ENCODE data around the gene GMEB2.
"Not testable (repeated sequence)": the region's sequence is repeated elsewhere in the genome, so short reads cannot be mapped to it uniquely, and the experiment has no call there.

Gene GMEB2

DNA sequence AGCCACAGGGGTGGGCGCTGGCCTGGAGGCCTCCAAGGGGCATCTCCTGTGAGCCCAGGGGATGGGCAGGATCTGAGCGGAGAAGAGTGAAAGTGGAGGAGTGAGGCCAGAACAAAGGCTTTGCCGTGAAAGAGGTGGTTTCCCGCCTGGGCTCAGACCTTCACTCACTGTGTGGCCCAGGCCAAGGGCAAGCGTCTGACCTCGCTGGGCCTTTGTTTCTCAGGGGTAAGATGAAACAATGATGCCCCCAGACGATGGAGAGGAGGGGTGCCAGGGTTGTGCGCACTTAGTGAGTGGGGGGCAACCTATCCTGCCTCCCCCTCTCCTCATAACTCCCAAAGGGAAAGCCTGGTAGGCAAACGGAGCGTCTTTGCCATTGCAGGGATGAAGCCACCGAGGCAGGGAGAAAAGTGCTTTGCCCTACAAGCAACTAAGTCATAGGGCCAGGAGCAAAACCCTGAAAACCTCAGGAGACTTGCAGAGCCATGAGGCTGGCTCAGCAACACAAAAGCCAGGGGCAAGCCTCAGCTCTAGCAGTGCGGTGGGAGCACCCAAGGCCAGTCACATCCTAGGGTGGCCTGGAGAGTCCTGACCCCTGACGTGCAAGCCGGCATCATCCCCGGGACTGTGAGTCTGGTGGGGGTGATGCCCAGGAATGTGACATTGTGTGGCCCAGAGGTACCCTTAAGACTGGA is 27.2 kb upstream of the GMEB2 start:
- Histone ChIP-seq H3K9ac (ENCODE audit: low read depth, low read length) (peak overlapping the region; percentile 96), H3K4me1 (ENCODE audit: insufficient read depth, low read length) (peaks cover 11% of the 10 kb centered on the region), H3K27ac (ENCODE audit: low read length) (peak overlapping the region; percentile 94), H3K27me3 (ENCODE audit: insufficient read depth, low read length) (peaks cover 11% of the 10 kb centered on the region), H3K4me3 (ENCODE audit: low read length) (peak overlapping the region; percentile 83), H3K9me3 (ENCODE audit: insufficient read depth, low read depth, low read length) (no peaks in the 10 kb centered on the region), H3K36me3 (ENCODE audit: insufficient read depth, low read depth, low read length) (no peaks in the 10 kb centered on the region)

DNA sequence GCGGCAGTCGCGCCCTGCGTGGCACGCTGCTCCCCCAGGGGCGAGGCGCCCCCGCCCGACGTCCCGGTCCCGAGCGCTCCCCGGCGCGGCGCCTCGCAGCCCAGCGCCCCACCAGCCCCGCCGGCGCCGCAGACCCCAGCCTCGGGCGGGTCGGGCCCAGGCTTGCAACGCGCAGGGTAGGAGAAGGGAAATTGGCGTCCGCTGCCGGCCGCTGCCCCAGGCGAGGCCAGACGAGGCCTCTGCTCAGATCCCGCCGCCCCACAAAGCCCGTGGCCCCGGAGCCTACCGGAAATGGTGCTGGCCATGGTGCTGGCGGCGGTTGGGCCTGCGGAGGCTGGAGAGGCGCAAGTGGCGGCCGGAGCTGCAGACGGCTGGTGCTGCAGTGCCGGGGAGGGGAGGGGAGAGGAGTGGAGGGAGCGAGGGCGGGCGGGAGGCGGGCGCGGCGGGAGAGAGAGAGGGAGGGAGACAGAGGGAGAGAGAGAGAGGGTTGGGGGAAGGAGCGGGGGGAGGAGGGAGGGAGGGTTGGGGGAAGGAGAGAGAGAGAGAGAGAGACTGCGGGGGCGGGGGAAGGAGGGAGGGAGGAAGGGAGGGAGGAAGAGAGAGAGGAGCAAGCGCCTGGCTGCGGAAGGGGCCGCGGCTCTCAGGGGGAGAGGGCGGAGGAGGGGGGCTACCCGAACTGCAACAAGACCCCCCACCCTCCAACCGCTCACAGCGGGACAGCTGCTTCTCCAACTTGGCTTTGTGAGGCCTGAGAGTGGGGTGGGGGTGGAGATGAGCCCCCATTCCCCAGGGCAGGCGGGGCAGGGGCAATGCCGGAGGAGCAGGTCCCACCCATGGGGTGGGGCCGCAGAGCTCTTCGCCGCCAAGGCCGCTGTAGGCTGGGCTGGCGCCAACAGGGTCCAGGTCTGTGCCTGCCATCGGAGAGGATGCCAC is 26.4 kb upstream of the GMEB2 start, which contains the start of gene STMN3:
TSS of gene STMN3 (minus strand) at position 384 of the 933 bp plus-strand sequence. CDS start at position 305, 79 bp downstream.
- Histone ChIP-seq H3K27me3 (ENCODE audit: insufficient read depth, low read length) (peaks cover 11% of the 10 kb centered on the region), H3K4me3 (ENCODE audit: low read length) (peak within 1 kb of the TSS; percentile 83), H3K27ac (ENCODE audit: low read length) (peak within 1 kb of the TSS; percentile 94), H3K9me3 (ENCODE audit: insufficient read depth, low read depth, low read length) (no peaks in the 10 kb centered on the region), H3K9ac (ENCODE audit: low read depth, low read length) (peak within 1 kb of the TSS; percentile 96), H3K36me3 (ENCODE audit: insufficient read depth, low read depth, low read length) (no peaks in the 10 kb centered on the region), H3K4me1 (ENCODE audit: insufficient read depth, low read length) (peaks cover 11% of the 10 kb centered on the region)

DNA sequence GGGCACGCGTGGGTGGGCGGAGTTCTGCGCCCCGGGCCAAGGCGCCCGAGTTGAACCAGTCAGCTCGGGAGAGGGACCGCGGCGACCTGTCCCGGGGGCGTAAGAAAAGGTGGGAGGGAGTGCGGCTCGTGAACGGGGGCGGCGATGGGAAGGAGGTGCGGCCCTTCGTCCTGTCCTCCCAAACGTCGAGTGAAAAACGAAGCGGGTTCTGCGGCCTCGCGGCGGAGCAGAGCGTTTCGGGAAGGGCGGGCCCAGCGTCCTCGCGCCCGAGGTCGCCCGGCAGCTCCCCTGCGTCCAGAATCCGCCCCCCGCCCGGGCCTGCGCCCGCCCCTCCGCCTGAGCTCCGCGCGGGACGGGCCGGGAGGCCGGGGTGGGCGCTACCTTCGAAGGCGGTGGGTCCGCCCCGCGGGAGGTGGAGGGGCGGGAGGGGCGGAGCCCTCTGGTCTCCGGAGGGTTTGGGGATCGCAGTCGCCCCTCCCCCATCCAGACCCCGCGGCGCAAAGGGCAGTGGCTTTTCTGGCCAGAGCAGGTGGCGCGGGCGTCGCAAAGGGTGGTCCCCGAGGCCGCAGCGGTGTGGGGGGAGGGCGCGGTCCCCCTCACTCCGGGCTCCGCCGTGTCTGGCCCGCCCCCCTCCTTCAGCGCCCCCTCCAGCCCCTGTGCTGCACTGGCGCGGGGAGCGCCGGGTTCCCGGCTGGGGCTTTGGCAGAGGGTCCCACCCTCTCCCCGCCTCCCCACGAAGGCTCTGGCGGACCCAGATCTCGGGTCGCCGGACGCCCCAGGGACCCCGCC is 25.5 kb upstream of the GMEB2 start:
- peak overlapping the region; percentile 48; the same call in 1 of the 2 replicates for H3K9ac ChIP-seq (ENCODE audit: low read depth, low read length)
- no peak overlapping the region for H3K27ac ChIP-seq (ENCODE audit: low read length)
- peak overlapping the region; percentile 59; the same call in 1 of the 2 replicates for H3K4me3 ChIP-seq (ENCODE audit: low read length)
- H3K9me3 ChIP-seq (ENCODE audit: insufficient read depth, low read depth, low read length), result no peaks in the 10 kb centered on the region
- H3K36me3 ChIP-seq (ENCODE audit: insufficient read depth, low read depth, low read length), result no peaks in the 10 kb centered on the region
- peaks cover 10% of the 10 kb centered on the region for H3K4me1 ChIP-seq (ENCODE audit: insufficient read depth, low read length)
- H3K27me3 ChIP-seq (ENCODE audit: insufficient read depth, low read length), result peaks cover 11% of the 10 kb centered on the region

DNA sequence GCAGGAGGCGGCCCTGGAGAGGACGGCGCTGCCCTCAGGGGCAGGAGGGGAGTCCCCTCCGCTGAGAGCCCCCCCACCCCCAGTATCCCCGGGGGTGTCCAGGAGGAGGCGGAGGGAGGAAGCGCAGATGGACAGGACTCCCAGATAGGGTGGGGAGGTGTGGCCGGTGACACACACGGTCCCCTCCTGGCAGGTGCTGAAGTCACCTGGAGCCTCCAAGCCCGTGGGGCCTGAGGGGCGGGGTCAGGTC is 25.0 kb upstream of the GMEB2 start:
- H3K27me3 ChIP-seq (ENCODE audit: insufficient read depth, low read length), result peaks cover 11% of the 10 kb centered on the region
- H3K4me1 ChIP-seq (ENCODE audit: insufficient read depth, low read length), result peaks cover 8% of the 10 kb centered on the region
- H3K4me3 ChIP-seq (ENCODE audit: low read length), result peak overlapping the region; percentile 59; the same call in 1 of the 2 replicates
- H3K27ac ChIP-seq (ENCODE audit: low read length), result no peak overlapping the region
- H3K36me3 ChIP-seq (ENCODE audit: insufficient read depth, low read depth, low read length), result no peaks in the 10 kb centered on the region
- H3K9me3 ChIP-seq (ENCODE audit: insufficient read depth, low read depth, low read length), result no peaks in the 10 kb centered on the region
- H3K9ac ChIP-seq (ENCODE audit: low read depth, low read length), result peak overlapping the region; percentile 48; the same call in 1 of the 2 replicates

DNA sequence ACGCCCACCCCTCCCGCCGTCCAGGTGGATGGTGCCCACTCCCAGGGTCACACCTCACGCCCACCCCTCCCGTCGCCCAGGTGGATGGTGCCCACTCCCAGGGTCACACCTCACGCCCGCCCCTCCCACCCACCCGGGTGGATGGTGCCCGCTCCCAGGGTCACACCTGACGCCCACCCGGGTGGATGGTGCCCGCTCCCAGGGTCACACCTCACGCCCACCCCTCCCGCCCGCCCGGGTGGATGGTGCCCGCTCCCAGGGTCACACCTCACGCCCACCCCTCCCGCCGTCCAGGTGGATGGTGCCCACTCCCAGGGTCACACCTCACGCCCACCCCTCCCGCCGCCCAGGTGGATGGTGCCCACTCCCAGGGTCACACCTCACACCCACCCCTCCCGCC is 23.6 kb upstream of the GMEB2 start:
- not testable (repeated sequence) for H3K27ac ChIP-seq (ENCODE audit: low read length); H3K4me1 ChIP-seq (ENCODE audit: insufficient read depth, low read length); H3K4me3 ChIP-seq (ENCODE audit: low read length); H3K9ac ChIP-seq (ENCODE audit: low read depth, low read length); H3K36me3 ChIP-seq (ENCODE audit: insufficient read depth, low read depth, low read length); H3K9me3 ChIP-seq (ENCODE audit: insufficient read depth, low read depth, low read length)
- H3K27me3 ChIP-seq (ENCODE audit: insufficient read depth, low read length), result peaks cover 11% of the 10 kb centered on the region

DNA sequence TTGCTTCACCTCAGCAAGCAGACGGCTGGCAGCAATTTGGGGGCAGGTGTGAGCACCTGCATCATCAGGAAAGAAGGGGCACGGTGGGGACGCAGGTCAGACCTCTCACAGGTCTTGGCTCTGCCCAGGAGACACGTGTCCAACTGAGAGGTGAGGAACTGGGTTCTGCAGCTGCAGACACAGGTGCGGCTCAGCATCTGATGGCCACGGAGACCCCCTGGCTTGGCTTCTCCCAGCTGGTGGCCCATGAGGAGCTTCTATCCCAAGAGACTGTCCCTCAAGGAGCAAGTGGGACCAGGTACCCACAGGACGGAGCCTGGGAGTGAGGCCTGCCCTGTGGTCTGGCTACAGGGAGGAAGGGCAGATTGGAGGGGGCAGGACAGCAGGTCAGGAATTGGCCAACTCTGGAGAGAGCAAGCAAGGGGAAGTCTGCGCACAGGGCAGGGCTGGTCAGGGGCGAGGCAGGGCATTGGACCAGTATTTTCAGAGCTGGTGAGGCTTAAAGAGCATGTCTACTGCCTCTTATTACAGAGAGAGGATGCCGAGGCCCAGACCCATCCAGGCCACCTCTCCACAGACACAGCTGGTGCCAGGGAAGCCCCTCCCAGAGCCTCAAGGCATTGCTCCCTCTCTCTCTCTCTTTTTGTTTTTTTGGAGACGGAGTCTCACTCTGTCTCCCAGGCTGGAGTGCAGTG is 22.1 kb upstream of the GMEB2 start:
- Histone ChIP-seq H3K36me3 (ENCODE audit: insufficient read depth, low read depth, low read length) (no peaks in the 10 kb centered on the region), H3K27me3 (ENCODE audit: insufficient read depth, low read length) (peaks cover 11% of the 10 kb centered on the region), H3K9me3 (ENCODE audit: insufficient read depth, low read depth, low read length) (no peaks in the 10 kb centered on the region), H3K27ac (ENCODE audit: low read length) (no peak overlapping the region), H3K4me3 (ENCODE audit: low read length) (no peak overlapping the region), H3K9ac (ENCODE audit: low read depth, low read length) (no peak overlapping the region), H3K4me1 (ENCODE audit: insufficient read depth, low read length) (peaks cover under 1% of the 10 kb centered on the region)

DNA sequence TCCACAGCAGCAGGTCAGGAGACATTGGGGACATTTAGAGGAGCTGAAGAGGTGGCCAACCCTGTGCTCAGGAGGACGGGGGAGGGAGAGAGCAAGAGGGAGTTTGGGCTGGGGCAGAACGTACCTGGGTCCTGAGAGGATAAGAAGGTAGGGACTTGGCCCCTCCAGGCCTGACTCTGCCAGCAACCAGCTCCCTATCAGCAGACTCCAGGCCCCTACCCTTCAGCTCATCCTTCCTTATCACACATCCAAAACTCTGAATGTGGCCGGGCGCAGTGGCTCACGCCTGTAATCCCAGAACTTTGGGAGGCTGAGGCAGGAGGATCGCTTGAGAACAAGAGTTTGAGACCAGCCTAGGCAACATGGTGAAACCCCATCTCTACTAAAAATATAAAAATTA is 21.3 kb upstream of the GMEB2 start:
- Histone ChIP-seq H3K4me1 (ENCODE audit: insufficient read depth, low read length) (no peaks in the 10 kb centered on the region), H3K9me3 (ENCODE audit: insufficient read depth, low read depth, low read length) (no peaks in the 10 kb centered on the region), H3K27me3 (ENCODE audit: insufficient read depth, low read length) (peaks cover 11% of the 10 kb centered on the region), H3K36me3 (ENCODE audit: insufficient read depth, low read depth, low read length) (no peaks in the 10 kb centered on the region), H3K9ac (ENCODE audit: low read depth, low read length) (no peak overlapping the region), H3K4me3 (ENCODE audit: low read length) (no peak overlapping the region), H3K27ac (ENCODE audit: low read length) (no peak overlapping the region)

DNA sequence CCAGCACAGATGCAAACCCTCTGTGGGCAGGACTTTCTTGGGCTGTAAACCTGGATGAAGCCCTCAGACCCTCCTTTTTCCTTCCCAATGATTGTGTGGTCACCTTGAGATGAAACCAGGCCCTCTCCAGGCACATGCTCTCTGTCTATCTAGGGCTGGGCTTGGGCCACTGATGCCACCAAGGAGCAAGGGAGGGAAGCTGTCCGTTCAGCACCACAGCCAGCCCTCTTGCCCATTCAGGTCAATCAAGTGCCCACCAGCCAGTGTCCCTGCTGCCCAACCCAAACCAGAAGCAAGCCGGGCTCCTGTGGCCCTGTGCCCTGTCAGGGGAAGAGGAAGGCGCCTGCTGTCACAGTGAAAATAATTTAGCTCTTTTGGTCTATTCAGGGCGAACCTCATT is 18.3 kb upstream of the GMEB2 start:
- no peak overlapping the region for H3K27ac ChIP-seq (ENCODE audit: low read length)
- no peaks in the 10 kb centered on the region; the same call in 1 of the 2 replicates for H3K27me3 ChIP-seq (ENCODE audit: insufficient read depth, low read length)
- no peaks in the 10 kb centered on the region for H3K36me3 ChIP-seq (ENCODE audit: insufficient read depth, low read depth, low read length)
- no peak overlapping the region for H3K4me3 ChIP-seq (ENCODE audit: low read length)
- no peaks in the 10 kb centered on the region for H3K4me1 ChIP-seq (ENCODE audit: insufficient read depth, low read length)
- H3K9me3 ChIP-seq (ENCODE audit: insufficient read depth, low read depth, low read length), result no peaks in the 10 kb centered on the region
- H3K9ac ChIP-seq (ENCODE audit: low read depth, low read length), result no peak overlapping the region

DNA sequence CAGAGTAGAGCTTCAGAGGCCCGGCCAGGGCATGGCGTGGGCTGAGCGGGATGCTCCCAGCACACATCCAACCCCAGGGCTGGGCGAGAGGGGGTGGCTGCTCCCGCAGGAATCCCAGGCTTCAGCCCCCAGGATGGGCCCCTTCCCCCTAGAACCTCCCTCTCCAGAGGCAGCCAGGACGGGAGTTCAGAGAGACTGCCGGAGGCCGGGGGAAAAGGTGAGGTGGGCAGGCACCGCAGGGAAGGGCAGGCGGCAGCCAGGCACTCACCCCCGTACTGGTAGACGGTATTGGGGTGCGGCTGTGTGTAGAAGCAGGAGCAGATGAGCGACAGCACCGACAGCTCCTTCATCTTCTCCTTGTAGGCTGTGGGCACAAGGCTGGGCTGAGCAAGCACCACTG is 17.0 kb upstream of the GMEB2 start:
- H3K9ac ChIP-seq (ENCODE audit: low read depth, low read length), result no peak overlapping the region

DNA sequence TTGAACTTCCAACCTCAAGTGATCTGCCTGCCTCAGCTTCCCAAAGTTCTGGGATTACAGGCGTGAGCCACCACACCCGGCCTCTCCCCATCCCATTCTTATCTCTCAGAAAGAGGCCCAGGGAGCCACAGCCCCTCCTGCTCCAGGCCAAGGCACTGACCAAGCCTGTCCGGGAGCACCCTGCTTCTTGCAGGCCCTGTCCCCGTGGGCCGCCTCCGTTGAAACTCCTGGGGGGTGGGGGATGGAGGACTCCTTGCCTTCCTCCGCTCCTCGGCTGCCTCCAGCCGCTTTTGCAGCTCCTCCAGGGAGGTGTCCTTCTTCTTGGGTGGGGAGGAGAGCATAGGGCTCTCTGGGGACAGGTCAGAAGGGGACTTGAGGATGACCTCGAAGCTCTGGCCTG is 16.6 kb upstream of the GMEB2 start:
- Histone ChIP-seq H3K4me3 (ENCODE audit: low read length) (no peak overlapping the region), H3K36me3 (ENCODE audit: insufficient read depth, low read depth, low read length) (no peaks in the 10 kb centered on the region), H3K27ac (ENCODE audit: low read length) (no peak overlapping the region), H3K27me3 (ENCODE audit: insufficient read depth, low read length) (no peaks in the 10 kb centered on the region), H3K9ac (ENCODE audit: low read depth, low read length) (no peak overlapping the region), H3K4me1 (ENCODE audit: insufficient read depth, low read length) (no peaks in the 10 kb centered on the region), H3K9me3 (ENCODE audit: insufficient read depth, low read depth, low read length) (no peaks in the 10 kb centered on the region)

More for the DNA sequence above, 17.0 kb upstream of the GMEB2 start:
- no peaks in the 10 kb centered on the region for H3K9me3 ChIP-seq (ENCODE audit: insufficient read depth, low read depth, low read length)
- no peaks in the 10 kb centered on the region for H3K4me1 ChIP-seq (ENCODE audit: insufficient read depth, low read length)
- H3K27me3 ChIP-seq (ENCODE audit: insufficient read depth, low read length), result no peaks in the 10 kb centered on the region; the same call in 1 of the 2 replicates
- H3K36me3 ChIP-seq (ENCODE audit: insufficient read depth, low read depth, low read length), result no peaks in the 10 kb centered on the region
- H3K4me3 ChIP-seq (ENCODE audit: low read length), result no peak overlapping the region
- H3K27ac ChIP-seq (ENCODE audit: low read length), result no peak overlapping the region
